GM12801 (cell line): Measurements from ENCODE around the gene CDH9.

ENCODE experiments used
- TF ChIP-seq, protein P1 (sequence below): IDR thresholded peaks from one replicate; pipeline ENCODE4 v1.5.1; 2011; ENCODE audit warnings: control low read depth; ENCODE audit not compliant: insufficient read length; ENCODE audit errors: extremely low read depth

The CDH9 gene

GRCh38 chr5:26864061-26864460, 174.3 kb downstream of the CDH9 start:
- TF ChIP-seq, protein P1, sequence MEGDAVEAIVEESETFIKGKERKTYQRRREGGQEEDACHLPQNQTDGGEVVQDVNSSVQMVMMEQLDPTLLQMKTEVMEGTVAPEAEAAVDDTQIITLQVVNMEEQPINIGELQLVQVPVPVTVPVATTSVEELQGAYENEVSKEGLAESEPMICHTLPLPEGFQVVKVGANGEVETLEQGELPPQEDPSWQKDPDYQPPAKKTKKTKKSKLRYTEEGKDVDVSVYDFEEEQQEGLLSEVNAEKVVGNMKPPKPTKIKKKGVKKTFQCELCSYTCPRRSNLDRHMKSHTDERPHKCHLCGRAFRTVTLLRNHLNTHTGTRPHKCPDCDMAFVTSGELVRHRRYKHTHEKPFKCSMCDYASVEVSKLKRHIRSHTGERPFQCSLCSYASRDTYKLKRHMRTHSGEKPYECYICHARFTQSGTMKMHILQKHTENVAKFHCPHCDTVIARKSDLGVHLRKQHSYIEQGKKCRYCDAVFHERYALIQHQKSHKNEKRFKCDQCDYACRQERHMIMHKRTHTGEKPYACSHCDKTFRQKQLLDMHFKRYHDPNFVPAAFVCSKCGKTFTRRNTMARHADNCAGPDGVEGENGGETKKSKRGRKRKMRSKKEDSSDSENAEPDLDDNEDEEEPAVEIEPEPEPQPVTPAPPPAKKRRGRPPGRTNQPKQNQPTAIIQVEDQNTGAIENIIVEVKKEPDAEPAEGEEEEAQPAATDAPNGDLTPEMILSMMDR = no peak

DNA sequence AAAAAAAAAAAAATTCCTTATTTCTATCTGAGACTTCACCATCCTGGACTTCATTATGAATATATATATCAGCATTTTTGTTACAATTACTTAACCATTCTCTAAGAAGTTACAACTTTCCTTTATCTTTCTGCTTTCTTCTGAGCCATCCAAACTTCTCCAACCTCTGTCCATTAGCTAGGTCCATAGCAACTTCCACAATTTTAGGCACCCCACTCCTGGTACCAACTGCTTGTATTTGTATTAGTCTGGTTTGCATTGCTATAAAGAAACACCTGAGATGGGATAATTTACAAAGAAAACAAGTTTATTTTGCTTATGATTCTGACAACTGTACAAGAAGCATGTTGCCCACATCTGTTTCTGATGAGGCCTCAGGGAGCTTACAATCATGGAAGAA, 182.1 kb downstream of the CDH9 start:
- TF ChIP-seq, protein P1 = no peak

- TF ChIP-seq, protein P1 = no peak
Observed at GRCh38 chr5:26847041-26847736, 191.2 kb downstream of the CDH9 start.

DNA sequence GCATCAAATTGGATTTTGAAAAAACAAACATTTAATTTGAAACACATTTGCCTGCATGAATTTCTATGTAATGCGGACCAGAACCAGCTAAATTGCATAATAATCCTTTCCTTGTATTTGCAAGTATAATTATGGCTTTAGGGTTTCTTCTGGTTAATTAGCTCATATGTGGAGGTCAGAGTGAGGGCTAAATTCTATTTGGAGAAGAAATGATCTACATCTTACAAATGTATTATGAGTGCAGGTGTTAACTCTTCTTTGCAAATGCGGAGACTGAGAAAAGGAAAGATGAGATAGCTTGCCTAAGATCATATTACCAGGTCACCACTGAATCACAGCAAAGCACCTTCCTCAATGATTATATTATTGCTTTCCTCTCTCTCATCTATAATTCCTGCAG, 194.7 kb downstream of the CDH9 start:
- TF ChIP-seq, protein P1 = no peak

DNA sequence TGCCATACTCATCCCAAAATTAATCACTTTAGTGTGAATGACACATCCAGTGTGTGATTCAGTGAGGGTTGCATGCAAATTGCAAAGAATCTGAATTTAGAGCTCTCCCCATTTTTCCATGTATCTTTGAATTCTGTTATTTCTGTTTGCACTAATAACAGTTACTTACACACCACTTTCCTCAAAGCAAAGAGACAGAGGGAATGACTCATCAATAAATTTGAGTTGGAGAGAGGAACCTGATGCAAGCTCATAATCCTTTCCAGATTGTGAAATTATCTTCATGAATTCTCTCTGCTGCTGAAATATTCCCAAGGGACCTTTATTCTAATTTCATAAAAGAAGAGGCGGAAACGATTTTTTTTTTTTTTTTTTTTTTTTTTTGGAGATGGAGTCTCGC, 204.8 kb downstream of the CDH9 start:
- TF ChIP-seq, protein P1 = no peak
